Left lung (tissue), 10 donors: ENCODE results near the gene MTUS2. TPM values are rescaled to one million over a fixed set of nuclear protein-coding genes. Genes with fewer than 3 reads are reported as not detected.
A peak's percentile ranks its signal among the peaks of the same experiment; 100 is the strongest.

Source experiments
- ATAC-seq: fragments of 200-7000 bp; cut with Tn5 transposase; one replicate; pipeline ENCODE4 v1.9.1; 2020; ENCODE audit warnings: moderate library complexity
- DNase-seq, 4 donors: peaks; one replicate each; pipeline ENCODE4 v3.0.0-alpha.2; 2013 to 2020
- H3K27ac ChIP-seq, 2 donors: fragments of 200-600 bp; sonication (generic) in 1 of 2; one replicate each; pipeline versions ENCODE4 v1.5.0 to v1.8.0; 2020 to 2021
- H3K27me3 ChIP-seq, 2 donors: fragments of 200-600 bp; sonication (generic) in 1 of 2; one replicate each; pipeline versions ENCODE4 v1.5.0 to v1.8.0; 2020 to 2021
- H3K36me3 ChIP-seq, 2 donors: fragments of 200-600 bp; sonication (generic) in 1 of 2; one replicate each; pipeline versions ENCODE4 v1.5.0 to v1.8.0; 2020 to 2021
- H3K4me1 ChIP-seq, 2 donors: fragments of 200-600 bp; one replicate each; pipeline ENCODE4 v1.8.0; 2021
- H3K4me3 ChIP-seq, 2 donors: fragments of 200-600 bp; sonication (generic) in 1 of 2; one replicate each; pipeline versions ENCODE4 v1.5.0 to v1.8.0; 2020 to 2021; ENCODE audit warnings: mild to moderate bottlenecking in 1 of 2
- H3K9me3 ChIP-seq, 2 donors: fragments of 200-600 bp; sonication (generic) in 1 of 2; one replicate each; pipeline versions ENCODE4 v1.5.0 to v1.8.0; 2020 to 2021
- intact Hi-C, 2 donors: fragments of 100-400 bp; cut with DNase I; formaldehyde crosslinking; loops; one replicate each; pipeline versions ENCODE4 v1.11.2 to v1.14.2; 2022
- polyA plus RNA-seq, 6 donors: library from polyadenylated mRNA; unstranded; fragments of 120-200 nt; gene quantifications; one replicate each; pipeline ENCODE4 v1.2.1, GENCODE V29; 2013; ENCODE audit not compliant: insufficient read length in 6 of 6
- total RNA-seq, 2 donors: library from RNA; stranded (reverse); fragmentation: NEBNext Ultra II Directional; extraction: Animal tissue kit (Norgen Biotek cat#: 25700); gene quantifications; one replicate each; pipeline ENCODE4 v1.2.1, GENCODE V29; 2021
- TF ChIP-seq, protein P1 (sequence below), 2 donors: fragments of 200-600 bp; sonication (generic) in 1 of 2; IDR thresholded peaks; one replicate each; pipeline versions ENCODE4 v1.5.0 to v1.8.0; 2021; ENCODE audit warnings: antibody characterized with exemption in 2 of 2
- donor health status: DM: no; HTN: yes; CAD: no.
- donor health status: DM: no; HTN: no; CAD: no.

Gene MTUS2
- total and polyA plus RNA-seq, 8 donors, result 0.21 to 0.92 (median 0.50) TPM

DNA sequence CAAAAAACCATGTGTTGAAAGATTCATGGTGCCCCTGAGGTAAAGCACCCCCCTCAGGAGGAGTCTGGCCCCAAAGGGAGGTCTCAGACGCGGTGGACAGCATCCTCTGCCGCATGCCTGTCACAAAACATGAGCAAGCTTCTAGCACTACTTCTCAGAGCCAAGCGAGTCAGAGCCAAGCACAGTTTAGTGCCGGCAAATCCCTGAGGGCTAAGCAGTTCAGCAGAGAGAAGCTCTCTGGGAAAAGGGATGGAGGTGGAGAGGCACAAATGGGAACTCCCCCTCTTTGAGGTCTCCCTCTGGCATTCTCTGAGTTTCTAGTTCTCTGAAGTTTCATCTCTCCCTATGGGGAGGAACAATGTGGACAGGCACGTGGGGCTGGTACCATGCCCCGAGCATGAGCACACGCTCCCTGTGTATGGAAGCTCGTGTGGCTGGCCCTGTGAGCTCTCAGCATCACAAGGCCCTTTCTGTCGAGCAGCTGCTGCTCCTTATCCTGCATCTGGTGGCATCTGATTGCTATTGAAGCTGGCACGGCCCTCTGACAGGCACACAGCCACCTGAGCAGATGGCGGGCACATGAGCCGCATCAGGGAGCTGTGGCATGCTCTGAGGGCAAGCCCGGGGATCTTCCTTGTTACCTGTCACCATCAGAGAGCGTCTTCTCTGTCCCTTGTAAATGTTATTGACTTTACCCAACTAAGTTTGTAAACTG lies 450.3 kb downstream of the MTUS2 start:
- Histone ChIP-seq H3K36me3 (no peaks in the 10 kb centered on the region), H3K4me3 (no peak overlapping the region), H3K27ac (no peak overlapping the region), H3K4me1 (no peaks in the 10 kb centered on the region), H3K27me3 (no peaks in the 10 kb centered on the region), H3K9me3 (no peaks in the 10 kb centered on the region)
- TF ChIP-seq, protein P1, sequence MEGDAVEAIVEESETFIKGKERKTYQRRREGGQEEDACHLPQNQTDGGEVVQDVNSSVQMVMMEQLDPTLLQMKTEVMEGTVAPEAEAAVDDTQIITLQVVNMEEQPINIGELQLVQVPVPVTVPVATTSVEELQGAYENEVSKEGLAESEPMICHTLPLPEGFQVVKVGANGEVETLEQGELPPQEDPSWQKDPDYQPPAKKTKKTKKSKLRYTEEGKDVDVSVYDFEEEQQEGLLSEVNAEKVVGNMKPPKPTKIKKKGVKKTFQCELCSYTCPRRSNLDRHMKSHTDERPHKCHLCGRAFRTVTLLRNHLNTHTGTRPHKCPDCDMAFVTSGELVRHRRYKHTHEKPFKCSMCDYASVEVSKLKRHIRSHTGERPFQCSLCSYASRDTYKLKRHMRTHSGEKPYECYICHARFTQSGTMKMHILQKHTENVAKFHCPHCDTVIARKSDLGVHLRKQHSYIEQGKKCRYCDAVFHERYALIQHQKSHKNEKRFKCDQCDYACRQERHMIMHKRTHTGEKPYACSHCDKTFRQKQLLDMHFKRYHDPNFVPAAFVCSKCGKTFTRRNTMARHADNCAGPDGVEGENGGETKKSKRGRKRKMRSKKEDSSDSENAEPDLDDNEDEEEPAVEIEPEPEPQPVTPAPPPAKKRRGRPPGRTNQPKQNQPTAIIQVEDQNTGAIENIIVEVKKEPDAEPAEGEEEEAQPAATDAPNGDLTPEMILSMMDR (IDR thresholded peaks at IDR 0.05), result no peak
- no peak for ATAC-seq
- intact Hi-C loops, result no loop called here
- DNase-seq, result no peak

DNA sequence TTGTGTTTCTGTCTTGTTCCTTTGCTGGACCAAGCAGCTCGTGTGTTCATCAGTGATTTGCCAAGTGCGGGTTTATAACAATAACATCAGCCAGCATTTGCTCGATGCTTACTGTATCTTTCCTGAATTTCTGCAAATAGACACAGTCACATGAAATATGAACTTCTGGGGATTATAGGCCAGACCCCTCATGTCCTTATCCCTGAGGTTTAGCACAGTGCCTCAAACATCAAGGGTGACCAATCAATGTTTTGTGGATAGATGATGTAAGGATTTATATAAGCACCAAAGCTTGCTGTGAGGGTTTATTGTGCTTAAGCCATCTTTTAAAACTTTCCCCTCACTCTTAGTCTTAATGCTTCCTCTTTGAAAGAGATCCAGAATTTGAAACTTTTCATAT lies 451.5 kb downstream of the MTUS2 start:
- H3K4me1 ChIP-seq, result no peaks in the 10 kb centered on the region
- no peak for DNase-seq

DNA sequence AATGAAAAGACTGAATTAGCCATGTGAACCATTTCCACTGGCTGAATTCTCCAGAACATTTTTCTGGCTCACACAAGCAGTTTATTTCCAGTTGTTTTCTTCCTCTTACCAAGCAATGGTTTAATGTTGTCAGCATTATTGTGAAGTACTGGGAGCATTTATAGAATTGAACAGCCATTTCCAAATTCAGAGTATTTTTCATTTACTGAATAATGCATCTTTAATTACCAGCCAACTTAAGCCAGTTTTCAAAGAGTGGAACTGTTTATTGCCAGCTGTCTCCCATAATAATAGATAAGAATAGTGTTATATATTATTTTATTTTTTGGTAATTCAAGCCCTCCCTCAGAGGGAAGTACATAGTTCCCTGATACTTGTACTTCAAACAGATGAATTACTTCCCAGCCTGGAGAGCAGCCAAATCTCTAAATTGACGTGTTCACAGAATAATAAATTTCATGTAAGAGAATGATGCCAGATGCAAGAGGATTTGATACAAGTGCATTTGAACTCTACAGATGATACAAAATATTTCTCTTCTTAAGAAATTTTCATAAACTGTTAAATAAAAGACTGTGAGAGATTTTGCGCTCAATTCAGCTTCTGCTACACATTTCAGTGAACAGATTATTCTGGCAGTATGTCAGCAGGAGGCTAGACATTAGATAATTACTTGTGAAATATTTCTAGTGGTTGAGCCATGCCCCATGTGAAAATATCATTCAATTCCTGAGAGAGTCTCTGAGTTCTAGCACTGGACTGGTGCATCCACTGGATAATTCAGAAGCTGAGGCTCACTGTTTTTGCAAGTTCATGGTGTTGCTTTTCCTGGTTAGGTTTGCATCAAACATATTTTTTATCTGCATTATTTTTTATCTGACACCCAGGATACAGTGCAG lies 459.5 kb downstream of the MTUS2 start:
- H3K36me3 ChIP-seq, result no peaks in the 10 kb centered on the region
- H3K4me1 ChIP-seq, result no peaks in the 10 kb centered on the region
- H3K9me3 ChIP-seq, result no peaks in the 10 kb centered on the region
- peak in 2 of 4 donors; percentile 28 to 51 for DNase-seq
- no peak for ATAC-seq
- no peaks in the 10 kb centered on the region for H3K27me3 ChIP-seq
- H3K27ac ChIP-seq, result no peak overlapping the region
- intact Hi-C loops, result no loop called here
- H3K4me3 ChIP-seq, result no peak overlapping the region
- TF ChIP-seq, protein P1 (IDR thresholded peaks at IDR 0.05), result no peak

More for the DNA sequence above, 451.5 kb downstream of the MTUS2 start:
- Histone ChIP-seq H3K36me3 (no peaks in the 10 kb centered on the region), H3K27ac (no peak overlapping the region), H3K9me3 (no peaks in the 10 kb centered on the region), H3K4me3 (no peak overlapping the region), H3K27me3 (no peaks in the 10 kb centered on the region)
- no peak for ATAC-seq
- intact Hi-C loops, result no loop called here
- TF ChIP-seq, protein P1 (IDR thresholded peaks at IDR 0.05), result no peak

DNA sequence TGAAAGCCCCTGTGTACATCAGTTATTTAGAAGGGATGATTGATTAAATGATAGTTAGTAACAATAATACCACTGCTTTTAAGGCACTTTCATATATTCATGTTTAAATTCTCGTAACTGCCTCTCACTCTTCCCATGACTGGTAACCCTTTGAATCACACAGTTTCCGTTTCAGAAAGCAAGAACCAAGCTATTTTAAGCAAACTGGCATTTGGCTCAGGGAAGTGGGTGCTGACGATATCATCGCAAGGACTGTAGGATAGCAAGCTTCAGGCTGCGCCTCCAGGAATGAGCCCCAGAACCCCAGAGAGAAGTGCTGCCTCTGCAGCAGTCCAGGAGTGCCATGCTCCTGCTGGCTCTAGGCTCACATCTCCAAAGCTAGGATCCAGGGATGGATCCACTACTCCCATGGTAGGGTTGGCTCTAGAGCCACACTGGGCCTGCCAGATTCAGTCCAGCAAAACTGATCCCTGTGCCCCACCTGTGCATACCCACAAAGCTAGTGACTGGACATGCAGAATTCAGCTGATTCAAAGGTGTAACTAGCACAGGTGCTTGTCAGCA lies 461.9 kb downstream of the MTUS2 start:
- no peaks in the 10 kb centered on the region for H3K4me1 ChIP-seq
- no peak overlapping the region for H3K4me3 ChIP-seq
- H3K27me3 ChIP-seq, result no peaks in the 10 kb centered on the region
- DNase-seq (no peak), ATAC-seq (no peak)
- H3K27ac ChIP-seq, result no peak overlapping the region
- no peaks in the 10 kb centered on the region for H3K9me3 ChIP-seq
- TF ChIP-seq, protein P1 (IDR thresholded peaks at IDR 0.05), result no peak
- intact Hi-C loops, result no loop called here
- H3K36me3 ChIP-seq, result no peaks in the 10 kb centered on the region

DNA sequence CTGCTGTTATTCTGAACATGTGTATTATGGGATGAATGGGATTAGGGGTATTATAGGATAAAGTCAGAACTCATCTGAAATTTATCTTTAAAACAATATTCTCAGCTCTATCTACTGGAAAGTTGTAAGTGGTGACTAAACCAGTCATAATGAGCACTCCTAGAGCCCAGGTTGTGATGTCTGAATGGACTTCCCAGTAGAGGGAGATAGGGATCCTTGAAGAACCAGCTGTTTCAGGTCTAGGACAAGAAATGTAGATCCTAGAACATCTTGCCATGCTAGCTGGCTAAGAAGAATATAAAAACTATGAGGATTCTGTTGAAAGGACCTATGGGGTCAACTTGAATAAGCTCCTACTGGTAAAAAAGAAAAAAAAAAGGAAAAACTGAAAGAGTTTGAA lies 464.6 kb downstream of the MTUS2 start:
- H3K27me3 ChIP-seq, result no peaks in the 10 kb centered on the region
- H3K9me3 ChIP-seq, result no peaks in the 10 kb centered on the region
- intact Hi-C loops, result no loop called here
- H3K4me3 ChIP-seq, result no peak overlapping the region
- H3K36me3 ChIP-seq, result no peaks in the 10 kb centered on the region
- H3K27ac ChIP-seq, result no peak overlapping the region
- TF ChIP-seq, protein P1 (IDR thresholded peaks at IDR 0.05), result no peak
- H3K4me1 ChIP-seq, result no peaks in the 10 kb centered on the region
- ATAC-seq (no peak), DNase-seq (no peak)
